GM12878 (cell line): Measurements from ENCODE around the gene NUBPL. TPM values are rescaled to one million over a fixed set of nuclear protein-coding genes. Genes with fewer than 3 reads are reported as not detected.

Source experiments
- ATAC-seq: fragments of 200-7000 bp; cut with Tn5 transposase; 3 replicates; pipeline ENCODE4 v1.9.1; 2020; ENCODE audit warnings: mild to moderate bottlenecking, moderate library complexity
- BruUV-seq: library from RNA; stranded (reverse); fragments of 400-500 nt; replicated peaks from 2 replicates; lab custom pipeline; 2021; lab: Mats Ljungman, UMichigan
- CTCF ChIA-PET: fragments of 300-600 bp; sonication (Branson Sonifier 250); formaldehyde crosslinking; extraction: SDS; loops from one replicate; lab custom pipeline; 2021; ENCODE audit warnings: inconsistent platforms; lab: Yijun Ruan, JAX
- POLR2A ChIA-PET: fragments of 350-600 bp; formaldehyde crosslinking; extraction: SDS; loops from one replicate; lab custom pipeline; 2021; ENCODE audit warnings: inconsistent platforms; lab: Charles Lee
- RAD21 ChIA-PET: fragments of 300-600 bp; sonication (Branson Sonifier 250); formaldehyde crosslinking; loops from one replicate; lab custom pipeline; 2023; ENCODE audit warnings: antibody characterized with exemption; ENCODE audit not compliant: unreplicated experiment; lab: Charles Lee
- SMC1A ChIA-PET: fragments of 300-600 bp; sonication (Branson Sonifier 250); formaldehyde crosslinking; loops from one replicate; lab custom pipeline; 2023; ENCODE audit not compliant: unreplicated experiment, uncharacterized antibody; lab: Charles Lee
- DNase-seq: peaks from one replicate; pipeline ENCODE4 v3.0.0-alpha.2; 2011; ENCODE audit warnings: low read depth, low spot score
- FAIRE-seq: peaks from 3 replicates; lab custom pipeline; 2011; peaks lifted over from hg19 to GRCh38; lab: Jason Lieb, UNC
- H2AFZ ChIP-seq: 2 replicates; pipeline ENCODE4 v1.6.0; 2011; ENCODE audit warnings: low read depth, low read length, control low read depth; ENCODE audit not compliant: control insufficient read depth
- H3K27ac ChIP-seq: 2 replicates; pipeline ENCODE4 v1.5.1; 2011; ENCODE audit warnings: control low read depth; ENCODE audit not compliant: control insufficient read depth, insufficient read depth
- H3K27me3 ChIP-seq, 2 experiments: replicated peaks in 1 of 2; 2 replicates each; pipeline versions ENCODE4 v1.6.0 to v1.6.1; 2011; ENCODE audit warnings: low read length in 1 of 2; ENCODE audit not compliant: control insufficient read depth in 2 of 2, insufficient read depth in 2 of 2
- H3K36me3 ChIP-seq, 2 experiments: 2 replicates each; pipeline ENCODE4 v1.5.1; 2011; ENCODE audit warnings: low read length in 1 of 2; ENCODE audit not compliant: control insufficient read depth in 2 of 2, insufficient read depth in 2 of 2
- H3K4me1 ChIP-seq: 2 replicates; pipeline ENCODE4 v1.6.1; 2011; ENCODE audit warnings: mild to moderate bottlenecking, low read length, moderate library complexity, mixed read lengths; ENCODE audit not compliant: control insufficient read depth, insufficient read depth
- H3K4me2 ChIP-seq: 2 replicates; pipeline ENCODE4 v1.6.0; 2011; ENCODE audit warnings: control low read depth; ENCODE audit not compliant: control insufficient read depth, insufficient read depth
- H3K4me3 ChIP-seq: fragments of 200-600 bp; sonication (generic); 2 replicates; pipeline ENCODE4 v1.5.1; 2016
- H3K79me2 ChIP-seq: 2 replicates; pipeline ENCODE4 v1.6.0; 2011; ENCODE audit warnings: low read length; ENCODE audit not compliant: control insufficient read depth, insufficient read depth
- H3K9ac ChIP-seq: 2 replicates; pipeline ENCODE4 v1.8.0; 2011; ENCODE audit warnings: low read length, control low read depth, mixed read lengths; ENCODE audit not compliant: control insufficient read depth, insufficient read depth
- H3K9me3 ChIP-seq: replicated peaks from 3 replicates; pipeline ENCODE4 v1.5.1; 2011; ENCODE audit warnings: mild to moderate bottlenecking, low read length; ENCODE audit not compliant: control insufficient read depth, insufficient read depth
- H4K20me1 ChIP-seq: 2 replicates; pipeline ENCODE4 v1.6.0; 2011; ENCODE audit not compliant: control insufficient read depth, insufficient read depth
- BMI1 ChIP-seq: fragments of 450-650 bp; IDR thresholded peaks from 2 replicates; pipeline ENCODE4 v1.6.1; 2016; ENCODE audit warnings: mild to moderate bottlenecking, moderate library complexity, borderline replicate concordance
- CREB1 ChIP-seq: IDR thresholded peaks from 2 replicates; pipeline ENCODE4 v1.6.1; 2012; ENCODE audit warnings: low read depth, mild to moderate bottlenecking, inconsistent platforms
- E2F4 ChIP-seq: IDR thresholded peaks from 2 replicates; pipeline ENCODE4 v1.6.1; 2012; ENCODE audit warnings: low read depth, low read length, improper control_type of control experiment
- FOS ChIP-seq: IDR thresholded peaks from 3 replicates; pipeline ENCODE4 v1.6.1; 2011; ENCODE audit warnings: borderline replicate concordance; ENCODE audit not compliant: insufficient read length; ENCODE audit errors: extremely low read depth
- GABPA ChIP-seq: IDR thresholded peaks from 2 replicates; pipeline ENCODE4 v1.6.1; 2014; ENCODE audit warnings: antibody characterized with exemption, low read depth, mild to moderate bottlenecking, inconsistent platforms
- KDM1A ChIP-seq: fragments of 200-600 bp; sonication (generic); IDR thresholded peaks from 2 replicates; pipeline ENCODE4 v1.6.1; 2016; ENCODE audit warnings: borderline replicate concordance
- MEF2A ChIP-seq: IDR thresholded peaks from 2 replicates; pipeline ENCODE4 v1.6.1; 2011; ENCODE audit warnings: low read depth, mild to moderate bottlenecking, low read length, moderate library complexity; ENCODE audit not compliant: insufficient read depth
- MYB ChIP-seq: fragments of 150-350 bp; IDR thresholded peaks from 2 replicates; pipeline ENCODE4 v1.6.1; 2014; ENCODE audit warnings: mild to moderate bottlenecking, low read depth, low read length, borderline replicate concordance
- NKRF ChIP-seq: fragments of 450-650 bp; conservative IDR thresholded peaks from 2 replicates; pipeline ENCODE4 v1.6.1; 2017; ENCODE audit warnings: mild to moderate bottlenecking, moderate library complexity
- SMAD5 ChIP-seq: IDR thresholded peaks from 2 replicates; pipeline ENCODE4 v1.6.1; 2016; ENCODE audit warnings: antibody characterized with exemption, low read depth
- SREBF1 ChIP-seq: IDR thresholded peaks from 2 replicates; pipeline ENCODE4 v1.6.1; 2012; ENCODE audit warnings: mild to moderate bottlenecking, low read length
- STAT3 ChIP-seq: IDR thresholded peaks from 2 replicates; pipeline ENCODE4 v1.6.1; 2011; ENCODE audit warnings: low read depth, low read length, improper control_type of control experiment
- TBL1XR1 ChIP-seq: IDR thresholded peaks from 2 replicates; pipeline ENCODE4 v1.6.1; 2012; ENCODE audit warnings: low read depth, low read length, improper control_type of control experiment
- TCF7 ChIP-seq: IDR thresholded peaks from 2 replicates; pipeline ENCODE4 v1.6.1; 2014; ENCODE audit warnings: antibody characterized with exemption, borderline replicate concordance
- WGBS: methylation state at CpG from one replicate; pipeline ENCODE4 v1.1.6; 2016; ENCODE audit warnings: low lambda C conversion rate; ENCODE audit not compliant: insufficient replicate concordance, insufficient coverage; ENCODE audit errors: missing lambda C conversion rate; 5-methylcytosine and 5-hydroxymethylcytosine counted together
- in situ Hi-C: fragments of 300-500 bp; cut with MboI; formaldehyde crosslinking; loops from 9 replicates; pipeline ENCODE4 v1.14.3; 2018; ENCODE audit warnings: mixed read lengths
- intact Hi-C: fragments of 100-400 bp; cut with micrococcal nuclease; formaldehyde crosslinking; loops from one replicate; pipeline ENCODE4 v1.14.2; 2022; ENCODE audit not compliant: unreplicated experiment
- polyA plus RNA-seq, 11 experiments: library from polyadenylated mRNA; depleted of rRNA in 4 of 11; unstranded in 6 of 11; stranded (reverse) in 5 of 11; fragments of >200 nt; fragmentation: Nextera tagmentation in 4 of 11; fragmentation: Illumina TruSeq in 1 of 11; extraction: Ambion mirVana in 4 of 11; extraction: Trizol in 1 of 11; gene quantifications; 1 replicate in 1 of 11; 2 replicates in 10 of 11; pipeline versions ENCODE4 v1.2.1 to v1.2.3, GENCODE V29; 2011 to 2016; ENCODE audit warnings: inconsistent platforms in 2 of 11, missing spikeins in 2 of 11, low read depth in 1 of 11
- total RNA-seq, 4 experiments: library from RNA; depleted of rRNA in 3 of 4; stranded (reverse); fragments of >200 nt in 3 of 4; fragmentation: Illumina TruSeq in 1 of 4; extraction: Trizol in 1 of 4; gene quantifications; 2 replicates each; pipeline versions ENCODE4 v1.2.1 to v1.2.3, GENCODE V29; 2013 to 2021

The NUBPL gene
- total and polyA plus RNA-seq, 10 of the 15 experiments (the other 5 are each of a cell fraction or from before 2014, with no cell fraction given) = 3.4 to 11.6 (median 8.1) TPM

- 4% methylated on average over 2 of the region's 2 CpGs for WGBS
- H3K4me1 ChIP-seq = no peaks in the 10 kb centered on the region
- H2AFZ ChIP-seq = no peak overlapping the region
- H3K27ac ChIP-seq = no peak overlapping the region
- RAD21 ChIA-PET = no interaction called here
- H3K4me3 ChIP-seq = no peak overlapping the region
- intact Hi-C loops = no loop called here
- H4K20me1 ChIP-seq = no peaks in the 10 kb centered on the region
- H3K79me2 ChIP-seq = no peaks in the 10 kb centered on the region
- in situ Hi-C loops = no loop called here
- CTCF ChIA-PET = no interaction called here
- H3K9ac ChIP-seq = no peak overlapping the region
- H3K4me2 ChIP-seq = no peak overlapping the region
- BruUV-seq = no TSS peak
- ATAC-seq = no peak
- no peaks in the 10 kb centered on the region for H3K36me3 ChIP-seq
- SMC1A ChIA-PET = interaction anchor here (0.7 kb wide), 1 partner anchor 173 kb away, joined by 3 read pairs; no protein-coding TSS in a partner anchor
- DNase-seq = no peak
- POLR2A ChIA-PET = no interaction called here
- H3K9me3 ChIP-seq = no peaks in the 10 kb centered on the region
- H3K27me3 ChIP-seq = no peaks in the 10 kb centered on the region
- FAIRE-seq = no peak
- TF ChIP-seq MYB = no peak
- TF ChIP-seq FOS = no peak
- no peak for TF ChIP-seq KDM1A
- no peak for TF ChIP-seq TCF7
- TF ChIP-seq MEF2A = no peak
- no peak for TF ChIP-seq SMAD5
- no peak for TF ChIP-seq BMI1
- no peak for TF ChIP-seq NKRF
- TF ChIP-seq CREB1 = no peak
- no peak for TF ChIP-seq TBL1XR1
- TF ChIP-seq GABPA = no peak
- no peak for TF ChIP-seq SREBF1
- no peak for TF ChIP-seq STAT3
- no peak for TF ChIP-seq E2F4
Observed at GRCh38 chr14:31902002-31902401, 340.8 kb downstream of the NUBPL start.
